AG04450 (cell line): ENCODE measurements around the gene CYP4F22. TPM values are rescaled to one million over a fixed set of nuclear protein-coding genes. Genes with fewer than 3 reads are reported as not detected.
"Not testable (repeated sequence)": the region's sequence is repeated elsewhere in the genome, so short reads cannot be mapped to it uniquely, and the experiment has no call there.

ENCODE experiments used
- CTCF ChIA-PET: fragments of 300-600, 350-600 bp; formaldehyde crosslinking; extraction: SDS; loops from one replicate; lab custom pipeline; 2022; ENCODE audit warnings: antibody characterized with exemption, inconsistent platforms; lab: Charles Lee
- POLR2A ChIA-PET: fragments of 350-600 bp; formaldehyde crosslinking; extraction: SDS; loops from one replicate; lab custom pipeline; 2021; ENCODE audit warnings: antibody characterized with exemption, inconsistent platforms; lab: Yijun Ruan, JAX
- DNase-seq: peaks from one replicate; pipeline ENCODE4 v3.0.0-alpha.2; 2011; ENCODE audit warnings: low read depth, low spot score
- H3K27ac ChIP-seq: one replicate; pipeline ENCODE4 v1.5.1; 2012; ENCODE audit warnings: low read depth, low read length, control low read depth
- H3K27me3 ChIP-seq: one replicate; pipeline ENCODE4 v1.6.0; 2012; ENCODE audit warnings: low read length; ENCODE audit not compliant: control insufficient read depth, insufficient read depth
- H3K4me3 ChIP-seq: 2 replicates; pipeline ENCODE4 v1.5.1; 2011; ENCODE audit warnings: mild to moderate bottlenecking, low read depth, low read length, control low read depth
- H3K9me3 ChIP-seq: 2 replicates; pipeline ENCODE4 v1.5.1; 2012; ENCODE audit warnings: low read length; ENCODE audit not compliant: control insufficient read depth, insufficient read depth
- CTCF ChIP-seq: IDR thresholded peaks from 2 replicates; pipeline ENCODE4 v1.5.1; 2011; ENCODE audit warnings: low read depth, low read length, control low read depth, inconsistent platforms
- polyA plus RNA-seq: library from polyadenylated mRNA; depleted of rRNA; stranded (reverse); fragments of >200 nt; gene quantifications from 2 replicates; pipeline ENCODE4 v1.2.3, GENCODE V29; 2011

CYP4F22 gene
- polyA plus RNA-seq, 1 experiment: not detected

- no peak for DNase-seq
- CTCF ChIA-PET: no interaction called here
- POLR2A ChIA-PET: no interaction called here
- Histone ChIP-seq H3K27me3 (no peaks in the 10 kb centered on the region), H3K9me3 (peaks cover 3% of the 10 kb centered on the region; the same call in 1 of the 2 replicates), H3K4me3 (no peak within 1 kb of the TSS), H3K27ac (no peak within 1 kb of the TSS)
- no peak for TF ChIP-seq CTCF
Measured at GRCh38 chr19:15479391-15480345, 28.7 kb upstream of the CYP4F22 start, which contains the start of gene PGLYRP2. TSS of gene PGLYRP2 (minus strand) at chr19:15479501. CDS start at chr19:15479371, 130 bp downstream.

GRCh38 chr19:15480996-15481395 is 27.3 kb upstream of the CYP4F22 start:
- H3K27me3 ChIP-seq, H3K27ac ChIP-seq, H3K4me3 ChIP-seq, H3K9me3 ChIP-seq, DNase-seq, POLR2A ChIA-PET: not testable (repeated sequence)
- CTCF ChIA-PET: interaction anchor here (0.6 kb wide), 1 partner anchor 389 kb away, joined by 3 read pairs; no protein-coding TSS in a partner anchor

GRCh38 chr19:15485768-15486167 is 22.6 kb upstream of the CYP4F22 start:
- H3K9me3 ChIP-seq, H3K27ac ChIP-seq, H3K27me3 ChIP-seq, DNase-seq, H3K4me3 ChIP-seq, CTCF ChIA-PET: not testable (repeated sequence)
- POLR2A ChIA-PET: interaction anchor here (0.6 kb wide), 1 partner anchor 12 kb away, joined by 10 read pairs; no protein-coding TSS in a partner anchor

GRCh38 chr19:15487038-15487437 is 21.3 kb upstream of the CYP4F22 start:
- no peak for DNase-seq
- Histone ChIP-seq H3K9me3 (no peaks in the 10 kb centered on the region; the same call in 1 of the 2 replicates), H3K4me3 (no peak overlapping the region), H3K27me3 (no peaks in the 10 kb centered on the region), H3K27ac (no peak overlapping the region)
- ChIA-PET CTCF (no interaction called here), POLR2A (no interaction called here)
- no peak for TF ChIP-seq CTCF

GRCh38 chr19:15488489-15489226 is 19.7 kb upstream of the CYP4F22 start:
- POLR2A ChIA-PET: no interaction called here
- H3K27ac ChIP-seq: no peak overlapping the region
- no peaks in the 10 kb centered on the region for H3K27me3 ChIP-seq
- DNase-seq: no peak
- TF ChIP-seq CTCF: no peak
- CTCF ChIA-PET: no interaction called here
- no peaks in the 10 kb centered on the region; the same call in 1 of the 2 replicates for H3K9me3 ChIP-seq
- no peak overlapping the region for H3K4me3 ChIP-seq
